Panc1 (cell line): ENCODE data around the gene MAP3K20. TPM values are rescaled to one million over a fixed set of nuclear protein-coding genes. Genes with fewer than 3 reads are reported as not detected.

Experiments used
- ATAC-seq: fragments of 200-7000 bp; cut with Tn5 transposase; 2 replicates; pipeline ENCODE4 v1.9.1; 2020; ENCODE audit warnings: mild to moderate bottlenecking, moderate library complexity
- BruUV-seq: library from RNA; stranded (reverse); fragments of 400-500 nt; replicated peaks from 2 replicates; lab custom pipeline; 2021; lab: Mats Ljungman, UMichigan
- CTCF ChIA-PET: fragments of 300-600 bp; sonication (Branson Sonifier 250); formaldehyde crosslinking; loops from one replicate; lab custom pipeline; 2022; ENCODE audit warnings: antibody characterized with exemption; lab: Charles Lee
- POLR2A ChIA-PET: fragments of 300-600 bp; sonication (Branson Sonifier 250); formaldehyde crosslinking; loops from one replicate; lab custom pipeline; 2022; ENCODE audit warnings: antibody characterized with exemption; lab: Charles Lee
- DNase-seq: peaks from one replicate; pipeline ENCODE4 v3.0.0-alpha.2; 2010; ENCODE audit warnings: low read depth, low spot score
- H3K27ac ChIP-seq: 2 replicates; pipeline ENCODE4 v1.5.1; 2011; ENCODE audit warnings: mild to moderate bottlenecking, low read length, inconsistent platforms
- H3K27me3 ChIP-seq: fragments of 200-500 bp; sonication (Bioruptor generic); 2 replicates; pipeline ENCODE4 v1.6.0; 2014; ENCODE audit warnings: low read length, inconsistent platforms; ENCODE audit not compliant: control insufficient read depth, insufficient read depth
- H3K36me3 ChIP-seq: fragments of 200-500 bp; sonication (Bioruptor generic); 2 replicates; pipeline ENCODE4 v1.5.1; 2014; ENCODE audit warnings: inconsistent platforms, mild to moderate bottlenecking, low read length, moderate library complexity; ENCODE audit not compliant: control insufficient read depth, insufficient read depth
- H3K4me1 ChIP-seq: 2 replicates; pipeline ENCODE4 v1.5.1; 2011; ENCODE audit warnings: inconsistent platforms, mild to moderate bottlenecking, low read length, moderate library complexity; ENCODE audit not compliant: control insufficient read depth, insufficient read depth
- H3K4me3 ChIP-seq, 2 experiments: 2 replicates each; pipeline ENCODE4 v1.5.1; 2011 to 2012; ENCODE audit warnings: low read depth in 2 of 2, low read length in 2 of 2, mild to moderate bottlenecking in 2 of 2, inconsistent platforms in 1 of 2, moderate library complexity in 1 of 2
- H3K9me3 ChIP-seq: fragments of 200-500 bp; sonication (Bioruptor generic); 2 replicates; pipeline ENCODE4 v1.5.1; 2014; ENCODE audit warnings: low read depth, mild to moderate bottlenecking, inconsistent platforms, low read length, moderate library complexity; ENCODE audit not compliant: control insufficient read depth, insufficient read depth
- POLR2AphosphoS5 ChIP-seq: IDR thresholded peaks from 2 replicates; pipeline ENCODE4 v1.6.1; 2012; ENCODE audit warnings: mild to moderate bottlenecking, low read depth, low read length, moderate library complexity
- SIN3A ChIP-seq: IDR thresholded peaks from 2 replicates; pipeline ENCODE4 v1.6.1; 2012; ENCODE audit warnings: low read depth, mild to moderate bottlenecking, low read length, moderate library complexity, borderline replicate concordance; ENCODE audit not compliant: insufficient read depth
- TCF7L2 ChIP-seq: IDR thresholded peaks from 2 replicates; pipeline ENCODE4 v1.6.1; 2011; ENCODE audit warnings: mild to moderate bottlenecking, low read depth, low read length, inconsistent platforms
- in situ Hi-C: cut with HindIII; loops from 2 replicates; pipeline ENCODE4 v1.10.0; 2016; ENCODE audit warnings: low sequenced_read_pairs, low pct_unique_long_range_greater_than_20kb
- intact Hi-C: fragments of 100-400 bp; cut with micrococcal nuclease; formaldehyde crosslinking; loops from one replicate; pipeline ENCODE4 v1.10.0; 2022; ENCODE audit not compliant: unreplicated experiment
- total RNA-seq: library from RNA; stranded (reverse); gene quantifications from one replicate; pipeline ENCODE4 v1.2.1, GENCODE V29; 2021; ENCODE audit not compliant: unreplicated experiment
- TF ChIP-seq, protein P1 (sequence below), 2 experiments: IDR thresholded peaks; 2 replicates each; pipeline ENCODE4 v1.6.1; 2011 to 2012; ENCODE audit warnings: low read depth in 2 of 2, control low read depth in 1 of 2, low read length in 1 of 2, mild to moderate bottlenecking in 1 of 2, moderate library complexity in 1 of 2; ENCODE audit not compliant: insufficient read depth in 1 of 2
- TF ChIP-seq, protein P2 (sequence below): fragments of 450-650 bp; IDR thresholded peaks from 2 replicates; pipeline ENCODE4 v1.5.1; 2017; ENCODE audit warnings: mild to moderate bottlenecking

MAP3K20 gene
- total RNA-seq, 1 experiment from 2014 or later = 121 TPM

DNA sequence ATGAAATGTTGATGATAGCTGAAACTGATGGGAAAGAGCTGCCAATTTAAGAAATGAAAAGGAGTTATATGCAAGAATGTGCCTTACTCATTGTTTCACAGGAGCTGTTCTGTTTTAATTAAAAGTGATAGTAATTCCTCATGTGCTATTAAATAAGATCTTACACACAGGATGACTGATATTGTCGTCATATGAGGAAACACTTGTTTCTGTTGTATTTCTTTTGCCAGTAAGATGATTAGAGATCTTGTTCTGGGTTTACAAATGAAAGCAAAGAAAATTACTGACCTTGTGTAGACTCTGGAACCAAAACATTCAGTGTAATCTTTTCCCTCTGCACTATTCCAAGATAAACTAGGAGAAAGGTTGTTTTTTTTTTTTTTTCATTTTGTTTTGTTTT is 123.6 kb downstream of the MAP3K20 start:
- no peak for ATAC-seq
- ChIA-PET POLR2A (interaction anchor here (0.6 to 0.8 kb wide), 2 partner anchors 13 to 224 kb away, joined by 5 read pairs; no protein-coding TSS in a partner anchor), CTCF (interaction anchor here (0.5 to 0.7 kb wide), 2 partner anchors 26 to 1512 kb away, joined by 3 to 6 read pairs; no protein-coding TSS in a partner anchor)
- Histone ChIP-seq H3K27ac (peak overlapping the region; percentile 54; the same call in 1 of the 2 replicates), H3K4me1 (peaks cover 36% of the 10 kb centered on the region), H3K27me3 (no peaks in the 10 kb centered on the region), H3K36me3 (peaks cover 42% of the 10 kb centered on the region), H3K4me3 (no peak overlapping the region), H3K9me3 (no peaks in the 10 kb centered on the region)
- in situ Hi-C loops = no loop called here
- no peak for TF ChIP-seq SIN3A
- no peak for TF ChIP-seq POLR2AphosphoS5
- TF ChIP-seq, protein P1, sequence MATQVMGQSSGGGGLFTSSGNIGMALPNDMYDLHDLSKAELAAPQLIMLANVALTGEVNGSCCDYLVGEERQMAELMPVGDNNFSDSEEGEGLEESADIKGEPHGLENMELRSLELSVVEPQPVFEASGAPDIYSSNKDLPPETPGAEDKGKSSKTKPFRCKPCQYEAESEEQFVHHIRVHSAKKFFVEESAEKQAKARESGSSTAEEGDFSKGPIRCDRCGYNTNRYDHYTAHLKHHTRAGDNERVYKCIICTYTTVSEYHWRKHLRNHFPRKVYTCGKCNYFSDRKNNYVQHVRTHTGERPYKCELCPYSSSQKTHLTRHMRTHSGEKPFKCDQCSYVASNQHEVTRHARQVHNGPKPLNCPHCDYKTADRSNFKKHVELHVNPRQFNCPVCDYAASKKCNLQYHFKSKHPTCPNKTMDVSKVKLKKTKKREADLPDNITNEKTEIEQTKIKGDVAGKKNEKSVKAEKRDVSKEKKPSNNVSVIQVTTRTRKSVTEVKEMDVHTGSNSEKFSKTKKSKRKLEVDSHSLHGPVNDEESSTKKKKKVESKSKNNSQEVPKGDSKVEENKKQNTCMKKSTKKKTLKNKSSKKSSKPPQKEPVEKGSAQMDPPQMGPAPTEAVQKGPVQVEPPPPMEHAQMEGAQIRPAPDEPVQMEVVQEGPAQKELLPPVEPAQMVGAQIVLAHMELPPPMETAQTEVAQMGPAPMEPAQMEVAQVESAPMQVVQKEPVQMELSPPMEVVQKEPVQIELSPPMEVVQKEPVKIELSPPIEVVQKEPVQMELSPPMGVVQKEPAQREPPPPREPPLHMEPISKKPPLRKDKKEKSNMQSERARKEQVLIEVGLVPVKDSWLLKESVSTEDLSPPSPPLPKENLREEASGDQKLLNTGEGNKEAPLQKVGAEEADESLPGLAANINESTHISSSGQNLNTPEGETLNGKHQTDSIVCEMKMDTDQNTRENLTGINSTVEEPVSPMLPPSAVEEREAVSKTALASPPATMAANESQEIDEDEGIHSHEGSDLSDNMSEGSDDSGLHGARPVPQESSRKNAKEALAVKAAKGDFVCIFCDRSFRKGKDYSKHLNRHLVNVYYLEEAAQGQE (IDR thresholded peaks at IDR 0.05; ENCODE audit: insufficient read depth in 1 of 2, low read depth in 2 of 2, low read length in 1 of 2) = no peak
- TF ChIP-seq, protein P2, sequence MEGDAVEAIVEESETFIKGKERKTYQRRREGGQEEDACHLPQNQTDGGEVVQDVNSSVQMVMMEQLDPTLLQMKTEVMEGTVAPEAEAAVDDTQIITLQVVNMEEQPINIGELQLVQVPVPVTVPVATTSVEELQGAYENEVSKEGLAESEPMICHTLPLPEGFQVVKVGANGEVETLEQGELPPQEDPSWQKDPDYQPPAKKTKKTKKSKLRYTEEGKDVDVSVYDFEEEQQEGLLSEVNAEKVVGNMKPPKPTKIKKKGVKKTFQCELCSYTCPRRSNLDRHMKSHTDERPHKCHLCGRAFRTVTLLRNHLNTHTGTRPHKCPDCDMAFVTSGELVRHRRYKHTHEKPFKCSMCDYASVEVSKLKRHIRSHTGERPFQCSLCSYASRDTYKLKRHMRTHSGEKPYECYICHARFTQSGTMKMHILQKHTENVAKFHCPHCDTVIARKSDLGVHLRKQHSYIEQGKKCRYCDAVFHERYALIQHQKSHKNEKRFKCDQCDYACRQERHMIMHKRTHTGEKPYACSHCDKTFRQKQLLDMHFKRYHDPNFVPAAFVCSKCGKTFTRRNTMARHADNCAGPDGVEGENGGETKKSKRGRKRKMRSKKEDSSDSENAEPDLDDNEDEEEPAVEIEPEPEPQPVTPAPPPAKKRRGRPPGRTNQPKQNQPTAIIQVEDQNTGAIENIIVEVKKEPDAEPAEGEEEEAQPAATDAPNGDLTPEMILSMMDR = no peak
- no peak for TF ChIP-seq TCF7L2
- intact Hi-C loops = no loop called here
- no TSS peak for BruUV-seq
- DNase-seq = no peak

DNA sequence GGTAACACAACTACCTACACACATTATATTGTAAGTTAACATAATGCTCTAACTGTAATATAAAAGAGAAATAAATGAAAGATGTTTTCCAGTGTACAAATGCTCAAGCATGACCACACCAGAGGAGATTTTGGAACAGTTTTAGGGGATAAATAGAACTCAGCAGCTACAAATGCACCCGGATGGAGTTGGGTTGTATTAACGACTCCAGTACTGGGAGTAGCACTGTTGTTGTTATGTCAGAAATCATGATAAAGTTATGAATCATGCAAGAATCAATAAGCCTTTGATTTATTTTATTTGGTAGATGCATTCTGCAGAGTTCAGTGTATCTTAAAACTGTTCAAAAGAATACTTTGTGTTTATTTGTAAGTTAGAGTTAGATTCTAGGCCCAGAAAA is 126.9 kb downstream of the MAP3K20 start:
- ATAC-seq (peak; percentile 84), DNase-seq (no peak)
- peaks cover 36% of the 10 kb centered on the region for H3K4me1 ChIP-seq
- in situ Hi-C loops (no loop called here), intact Hi-C loops (no loop called here)
- TF ChIP-seq, protein P1 (IDR thresholded peaks at IDR 0.05; ENCODE audit: insufficient read depth in 1 of 2, low read depth in 2 of 2, low read length in 1 of 2) = no peak
- TF ChIP-seq POLR2AphosphoS5 (no peak), SIN3A (no peak), TCF7L2 (0 out of 2 replicates have a peak, but pooled peaks have one; percentile 18)
- H3K27me3 ChIP-seq = no peaks in the 10 kb centered on the region
- no TSS peak for BruUV-seq
- H3K4me3 ChIP-seq = no peak overlapping the region
- POLR2A ChIA-PET = no interaction called here
- peak overlapping the region; percentile 88 for H3K27ac ChIP-seq
- peaks cover 43% of the 10 kb centered on the region for H3K36me3 ChIP-seq
- CTCF ChIA-PET = interaction anchor here (0.6 kb wide), 2 partner anchors 173 to 772 kb away, joined by 3 to 4 read pairs; no protein-coding TSS in a partner anchor
- no peaks in the 10 kb centered on the region for H3K9me3 ChIP-seq
